GM23248 (cell line): ENCODE measurements around the gene CA5B. TPM values are rescaled to one million over a fixed set of nuclear protein-coding genes. Genes with fewer than 3 reads are reported as not detected.
"Not testable (repeated sequence)": the region's sequence is repeated elsewhere in the genome, so short reads cannot be mapped to it uniquely, and the experiment has no call there.

ENCODE experiments used
- DNase-seq: peaks from one replicate; pipeline ENCODE4 v3.0.0-alpha.2; 2015
- H2AFZ ChIP-seq: fragments of 200-600 bp; sonication (generic); 2 replicates; pipeline ENCODE4 v1.6.1; 2016; ENCODE audit warnings: antibody characterized with exemption
- H3F3A ChIP-seq: fragments of 200-600 bp; sonication (generic); 2 replicates; pipeline ENCODE4 v1.6.1; 2016; ENCODE audit warnings: mild to moderate bottlenecking, antibody characterized with exemption, mixed run types; ENCODE audit not compliant: insufficient read depth
- H3K27ac ChIP-seq: fragments of 200-600 bp; sonication (generic); 2 replicates; pipeline ENCODE4 v1.5.1; 2016; ENCODE audit warnings: mild to moderate bottlenecking
- H3K27me3 ChIP-seq: fragments of 200-600 bp; sonication (generic); replicated peaks from 2 replicates; pipeline ENCODE4 v1.6.1; 2016; ENCODE audit warnings: mild to moderate bottlenecking; ENCODE audit not compliant: insufficient read depth
- H3K36me3 ChIP-seq: fragments of 200-600 bp; sonication (generic); 2 replicates; pipeline ENCODE4 v1.6.1; 2016; ENCODE audit warnings: low read depth, mild to moderate bottlenecking
- H3K4me1 ChIP-seq: fragments of 200-600 bp; sonication (generic); 2 replicates; pipeline ENCODE4 v1.6.1; 2016; ENCODE audit warnings: mild to moderate bottlenecking; ENCODE audit not compliant: insufficient read depth
- H3K4me2 ChIP-seq: fragments of 200-600 bp; sonication (generic); one replicate; pipeline ENCODE4 v1.6.1; 2016; ENCODE audit warnings: mild to moderate bottlenecking; ENCODE audit not compliant: unreplicated experiment
- H3K4me3 ChIP-seq: fragments of 200-600 bp; sonication (generic); 2 replicates; pipeline ENCODE4 v1.5.1; 2016; ENCODE audit warnings: mild to moderate bottlenecking
- H3K79me2 ChIP-seq: fragments of 200-600 bp; sonication (generic); 2 replicates; pipeline ENCODE4 v1.6.1; 2016; ENCODE audit warnings: mild to moderate bottlenecking; ENCODE audit not compliant: insufficient read depth
- H3K9ac ChIP-seq: fragments of 200-600 bp; sonication (generic); 2 replicates; pipeline ENCODE4 v1.6.1; 2016; ENCODE audit warnings: mild to moderate bottlenecking
- H3K9me2 ChIP-seq: fragments of 200-600 bp; sonication (generic); 2 replicates; pipeline ENCODE4 v1.6.1; 2016; ENCODE audit warnings: mixed run types, mild to moderate bottlenecking, moderate library complexity; ENCODE audit not compliant: insufficient read depth
- H3K9me3 ChIP-seq: fragments of 200-600 bp; sonication (generic); one replicate; pipeline ENCODE4 v1.6.1; 2017; ENCODE audit warnings: low read depth
- H4K20me1 ChIP-seq: fragments of 200-600 bp; sonication (generic); 2 replicates; pipeline ENCODE4 v1.6.0; 2016; ENCODE audit not compliant: insufficient read depth
- EZH2 ChIP-seq: fragments of 200-600 bp; sonication (generic); IDR thresholded peaks from 2 replicates; pipeline ENCODE4 v1.6.1; 2018; ENCODE audit warnings: antibody characterized with exemption, mild to moderate bottlenecking; ENCODE audit not compliant: insufficient read depth, poor library complexity, severe bottlenecking
- EZH2phosphoT487 ChIP-seq: fragments of 200-600 bp; sonication (generic); IDR thresholded peaks from 2 replicates; pipeline ENCODE4 v1.6.1; 2018; ENCODE audit warnings: antibody characterized with exemption, moderate library complexity, mild to moderate bottlenecking, low read depth; ENCODE audit not compliant: insufficient read depth
- WGBS, 2 experiments: methylation state at CpG; one replicate each; pipeline ENCODE4 v1.1.6; 2015 to 2017; ENCODE audit warnings: low lambda C conversion rate in 2 of 2, low coverage in 1 of 2; ENCODE audit errors: missing lambda C conversion rate in 2 of 2; 5-methylcytosine and 5-hydroxymethylcytosine counted together
- in situ Hi-C: fragments of 300-500 bp; cut with MboI; formaldehyde crosslinking; loops from 2 replicates; pipeline ENCODE4 v1.15.0; 2020
- polyA plus RNA-seq: library from polyadenylated mRNA; unstranded; fragments of >200 nt; fragmentation: Nextera tagmentation; extraction: Ambion mirVana; gene quantifications from 2 replicates; pipeline ENCODE4 v1.2.1, GENCODE V29; 2016
- total RNA-seq: library from RNA; depleted of rRNA; stranded (reverse); fragments of >200 nt; shearing (Covaris generic); gene quantifications from 2 replicates; pipeline ENCODE4 v1.2.3, GENCODE V29; 2014

CA5B gene
- total and polyA plus RNA-seq, 2 experiments from 2014 or later, result 6.4 to 8.2 TPM

DNA sequence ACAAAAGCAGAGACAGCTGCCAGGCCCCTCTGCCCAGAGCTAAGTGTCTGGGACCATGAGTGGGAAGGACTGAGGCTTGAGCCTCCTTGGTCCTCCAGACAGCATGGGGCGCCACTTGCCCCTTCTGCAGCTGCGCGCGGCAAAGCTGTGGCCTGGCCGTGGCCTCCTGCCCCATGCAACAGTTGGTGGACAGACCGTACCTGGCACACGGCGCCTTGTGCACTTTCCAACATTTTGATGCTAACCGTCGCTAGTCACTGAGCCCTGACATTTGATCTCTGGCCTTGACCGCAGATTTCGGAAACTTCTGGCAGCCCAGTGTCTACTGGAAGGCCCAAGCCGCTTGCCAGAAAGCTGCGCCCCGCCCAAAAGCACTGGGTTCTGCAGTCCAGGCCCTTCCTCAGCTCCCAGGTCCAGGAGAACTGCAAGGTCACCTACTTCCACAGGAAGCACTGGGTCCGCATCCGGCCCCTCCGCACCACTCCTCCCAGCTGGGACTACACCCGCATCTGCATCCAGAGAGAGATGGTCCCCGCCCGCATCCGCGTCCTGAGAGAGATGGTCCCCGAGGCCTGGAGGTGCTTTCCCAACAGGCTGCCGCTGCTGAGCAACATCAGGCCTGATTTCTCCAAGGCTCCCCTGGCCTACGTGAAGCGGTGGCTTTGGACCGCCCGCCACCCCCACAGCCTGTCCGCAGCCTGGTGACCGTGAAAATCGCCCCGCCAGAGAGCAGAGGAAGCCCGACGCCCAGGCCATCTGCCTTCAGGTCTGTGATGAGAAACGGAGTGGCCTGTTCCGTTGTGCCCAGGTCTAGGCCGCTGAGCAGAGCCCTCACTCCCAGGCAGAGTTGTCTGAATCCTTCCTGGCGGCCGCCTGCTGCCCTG, 35.3 kb upstream of the CA5B start:
- TF ChIP-seq EZH2phosphoT487 (no peak), EZH2 (no peak)
- Histone ChIP-seq H4K20me1 (no peaks in the 10 kb centered on the region), H2AFZ (no peak overlapping the region), H3K4me3 (no peak overlapping the region), H3K27me3 (no peaks in the 10 kb centered on the region), H3K4me1 (no peaks in the 10 kb centered on the region), H3K9ac (no peak overlapping the region), H3K4me2 (no peak overlapping the region), H3K9me3 (no peaks in the 10 kb centered on the region), H3K79me2 (no peaks in the 10 kb centered on the region), H3K27ac (no peak overlapping the region), H3K9me2 (no peaks in the 10 kb centered on the region), H3F3A (no peaks in the 10 kb centered on the region), H3K36me3 (no peaks in the 10 kb centered on the region)
- in situ Hi-C loops, result no loop called here
- no peak for DNase-seq
- 98 to 99% methylated on average over 20 to 25 of the region's 40 CpGs for WGBS, 2 experiments

- H3F3A ChIP-seq, in situ Hi-C loops, H3K4me3 ChIP-seq, H3K27ac ChIP-seq, H4K20me1 ChIP-seq, H3K4me1 ChIP-seq, H3K36me3 ChIP-seq, H3K4me2 ChIP-seq, H3K27me3 ChIP-seq, H3K9me3 ChIP-seq, H3K9me2 ChIP-seq, H2AFZ ChIP-seq, DNase-seq, H3K9ac ChIP-seq, H3K79me2 ChIP-seq: not testable (repeated sequence)
- no CpG with 5 or more reads among the region's 5 CpGs for WGBS, 2 experiments
Observed at GRCh38 chrX:15703809-15704208, 34.3 kb upstream of the CA5B start.

- H4K20me1 ChIP-seq, H2AFZ ChIP-seq, H3K4me3 ChIP-seq, H3K36me3 ChIP-seq, in situ Hi-C loops, H3K79me2 ChIP-seq, H3K9me2 ChIP-seq, DNase-seq, H3K9me3 ChIP-seq, H3K27me3 ChIP-seq, H3K27ac ChIP-seq, H3K4me2 ChIP-seq, H3K4me1 ChIP-seq, H3F3A ChIP-seq, H3K9ac ChIP-seq: not testable (repeated sequence)
- WGBS, 2 experiments, result 100% methylated on average over 4 to 5 of the region's 8 CpGs
Observed at GRCh38 chrX:15704273-15704672, 33.8 kb upstream of the CA5B start.

GRCh38 chrX:15714529-15714928, 23.5 kb upstream of the CA5B start:
- in situ Hi-C loops, result no loop called here
- H3K4me1 ChIP-seq, result no peaks in the 10 kb centered on the region
- 91 to 100% methylated on average over 1 of the region's 1 CpG for WGBS, 2 experiments
- H3K4me2 ChIP-seq, result no peak overlapping the region
- no peak overlapping the region for H2AFZ ChIP-seq
- H3K27me3 ChIP-seq, result no peaks in the 10 kb centered on the region
- no peaks in the 10 kb centered on the region for H3K9me2 ChIP-seq
- H3K27ac ChIP-seq, result no peak overlapping the region
- H3F3A ChIP-seq, result no peaks in the 10 kb centered on the region
- H3K36me3 ChIP-seq, result no peaks in the 10 kb centered on the region
- H3K9ac ChIP-seq, result no peak overlapping the region
- no peak overlapping the region for H3K4me3 ChIP-seq
- no peaks in the 10 kb centered on the region for H3K79me2 ChIP-seq
- no peaks in the 10 kb centered on the region for H4K20me1 ChIP-seq
- DNase-seq, result no peak
- H3K9me3 ChIP-seq, result no peaks in the 10 kb centered on the region
- TF ChIP-seq EZH2, result no peak
- no peak for TF ChIP-seq EZH2phosphoT487
